ENCODE data around the gene TNFAIP3.

GRCh38 chr6:137879299-137879698 lies 12.2 kb downstream of the TNFAIP3 start:
- no peak for TF ChIP-seq LEF1 (IDR thresholded peaks at IDR 0.05; ENCODE audit: borderline replicate concordance)
- TF ChIP-seq FOXM1 (IDR thresholded peaks at IDR 0.05; ENCODE audit: borderline replicate concordance) = no peak
- no peak for TF ChIP-seq CTBP1 (IDR thresholded peaks at IDR 0.05; ENCODE audit: borderline replicate concordance)
- no peak for TF ChIP-seq SP1 (IDR thresholded peaks at IDR 0.05)
- no peak for TF ChIP-seq FOXA1 (IDR thresholded peaks at IDR 0.05)
- TF ChIP-seq ARNT (IDR thresholded peaks at IDR 0.05) = no peak
- no peak for TF ChIP-seq HDGF (IDR thresholded peaks at IDR 0.05; ENCODE audit: borderline replicate concordance)

Measured in HEK293T (cell line).